GM18511 (cell line): ENCODE results near the gene DNAJB13.

ENCODE experiments used
- ATAC-seq: cut with Tn5 transposase; IDR thresholded peaks from one replicate; pipeline ENCODE4 v1.9.1; 2021; ENCODE audit warnings: mild to moderate bottlenecking, moderate library complexity; ENCODE audit not compliant: unreplicated experiment

DNAJB13 gene

GRCh38 chr11:73949912-73950311 is 914 bp upstream of the DNAJB13 start:
- ATAC-seq: no peak

- no peak for ATAC-seq
These were observed 971 bp downstream of the DNAJB13 start for GRCh38 chr11:73951797-73952196.

- no peak for ATAC-seq
These were observed 6.2 kb downstream of the DNAJB13 start for GRCh38 chr11:73956876-73957653.

- no peak for ATAC-seq
These were observed 7.0 kb downstream of the DNAJB13 start for GRCh38 chr11:73957654-73958361.

- no peak for ATAC-seq
These were observed 7.8 kb downstream of the DNAJB13 start for GRCh38 chr11:73958521-73959141.

GRCh38 chr11:73961321-73961720 is 10.5 kb downstream of the DNAJB13 start:
- no peak for ATAC-seq

GRCh38 chr11:73962101-73962705 is 11.4 kb downstream of the DNAJB13 start:
- no peak for ATAC-seq

GRCh38 chr11:73963861-73964260 is 13.0 kb downstream of the DNAJB13 start:
- no peak for ATAC-seq

GRCh38 chr11:73965076-73965763 is 14.4 kb downstream of the DNAJB13 start:
- ATAC-seq: no peak

GRCh38 chr11:73965764-73966121 is 14.9 kb downstream of the DNAJB13 start:
- no peak for ATAC-seq

- ATAC-seq: no peak
These were observed 17.6 kb downstream of the DNAJB13 start for GRCh38 chr11:73968356-73968966.

GRCh38 chr11:73969091-73969490 is 18.3 kb downstream of the DNAJB13 start:
- no peak for ATAC-seq

GRCh38 chr11:73969991-73970800 is 19.4 kb downstream of the DNAJB13 start:
- no peak for ATAC-seq

GRCh38 chr11:73971175-73971719 is 20.4 kb downstream of the DNAJB13 start:
- ATAC-seq: no peak

GRCh38 chr11:73972187-73972586 is 21.4 kb downstream of the DNAJB13 start:
- no peak for ATAC-seq

- no peak for ATAC-seq
These were observed 22.0 kb downstream of the DNAJB13 start for GRCh38 chr11:73972620-73973449.

GRCh38 chr11:73974604-73975478 is 24.0 kb downstream of the DNAJB13 start:
- ATAC-seq: no peak

GRCh38 chr11:73975479-73975757 is 24.6 kb downstream of the DNAJB13 start:
- no peak for ATAC-seq
